Measurements from ENCODE around the gene GSK3A.

GSK3A gene

DNA sequence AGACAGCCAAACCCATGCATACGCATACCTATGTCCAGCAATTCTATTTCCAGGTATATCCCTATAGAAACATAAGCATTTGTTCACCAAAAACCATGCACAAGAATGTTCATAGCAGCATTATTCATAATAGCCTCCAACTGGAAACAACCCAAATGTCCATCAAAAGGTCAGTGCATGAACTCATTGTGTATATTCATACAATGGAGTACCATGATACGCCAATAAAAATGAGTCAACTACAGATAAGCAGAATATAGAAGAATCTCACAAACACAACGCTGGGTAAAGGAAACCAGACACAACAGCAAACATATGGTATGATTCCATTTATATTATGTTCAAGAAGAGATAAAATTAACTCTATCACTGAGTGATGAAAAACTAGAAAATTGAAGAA lies 48.7 kb downstream of the GSK3A start:
- no peak overlapping the region for H2AFZ ChIP-seq (ENCODE audit: low read length)
- no peak overlapping the region for H3K4me3 ChIP-seq (ENCODE audit: low read length, poor library complexity, severe bottlenecking)
- 0 out of 2 replicates have a peak, but pooled peaks cover 2% of the 10 kb centered on the region for H3F3A ChIP-seq (ENCODE audit: low read depth)
- no peaks in the 10 kb centered on the region for H4K20me1 ChIP-seq (ENCODE audit: insufficient read depth, low read length, poor library complexity, severe bottlenecking)
- H3K4me1 ChIP-seq (ENCODE audit: insufficient read depth, low read length, poor library complexity, severe bottlenecking) = peaks cover 37% of the 10 kb centered on the region
- no peaks in the 10 kb centered on the region for H3K9me2 ChIP-seq (replicated peaks; ENCODE audit: low read depth, low read length)
- H3K79me2 ChIP-seq (ENCODE audit: insufficient read depth, low read length) = no peaks in the 10 kb centered on the region
- no peaks in the 10 kb centered on the region for H3K27me3 ChIP-seq (ENCODE audit: insufficient read depth, low read length, poor library complexity, severe bottlenecking)
- TF ChIP-seq, protein P1, sequence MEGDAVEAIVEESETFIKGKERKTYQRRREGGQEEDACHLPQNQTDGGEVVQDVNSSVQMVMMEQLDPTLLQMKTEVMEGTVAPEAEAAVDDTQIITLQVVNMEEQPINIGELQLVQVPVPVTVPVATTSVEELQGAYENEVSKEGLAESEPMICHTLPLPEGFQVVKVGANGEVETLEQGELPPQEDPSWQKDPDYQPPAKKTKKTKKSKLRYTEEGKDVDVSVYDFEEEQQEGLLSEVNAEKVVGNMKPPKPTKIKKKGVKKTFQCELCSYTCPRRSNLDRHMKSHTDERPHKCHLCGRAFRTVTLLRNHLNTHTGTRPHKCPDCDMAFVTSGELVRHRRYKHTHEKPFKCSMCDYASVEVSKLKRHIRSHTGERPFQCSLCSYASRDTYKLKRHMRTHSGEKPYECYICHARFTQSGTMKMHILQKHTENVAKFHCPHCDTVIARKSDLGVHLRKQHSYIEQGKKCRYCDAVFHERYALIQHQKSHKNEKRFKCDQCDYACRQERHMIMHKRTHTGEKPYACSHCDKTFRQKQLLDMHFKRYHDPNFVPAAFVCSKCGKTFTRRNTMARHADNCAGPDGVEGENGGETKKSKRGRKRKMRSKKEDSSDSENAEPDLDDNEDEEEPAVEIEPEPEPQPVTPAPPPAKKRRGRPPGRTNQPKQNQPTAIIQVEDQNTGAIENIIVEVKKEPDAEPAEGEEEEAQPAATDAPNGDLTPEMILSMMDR (conservative IDR thresholded peaks at IDR 0.05; ENCODE audit: low read length) = no peak
- TF ChIP-seq EZH2phosphoT487 (IDR thresholded peaks at IDR 0.05; ENCODE audit: borderline replicate concordance) = no peak
- H3K9ac ChIP-seq (ENCODE audit: low read depth, low read length, poor library complexity, severe bottlenecking) = no peak overlapping the region
- peaks cover 9% of the 10 kb centered on the region; the same call in 1 of the 2 replicates for H3K36me3 ChIP-seq (ENCODE audit: insufficient read depth, low read length)
- H3K4me2 ChIP-seq (ENCODE audit: low read depth, low read length, poor library complexity, severe bottlenecking) = no peak overlapping the region
- H3K9me3 ChIP-seq (ENCODE audit: insufficient read depth, low read depth, low read length) = no peaks in the 10 kb centered on the region

DNA sequence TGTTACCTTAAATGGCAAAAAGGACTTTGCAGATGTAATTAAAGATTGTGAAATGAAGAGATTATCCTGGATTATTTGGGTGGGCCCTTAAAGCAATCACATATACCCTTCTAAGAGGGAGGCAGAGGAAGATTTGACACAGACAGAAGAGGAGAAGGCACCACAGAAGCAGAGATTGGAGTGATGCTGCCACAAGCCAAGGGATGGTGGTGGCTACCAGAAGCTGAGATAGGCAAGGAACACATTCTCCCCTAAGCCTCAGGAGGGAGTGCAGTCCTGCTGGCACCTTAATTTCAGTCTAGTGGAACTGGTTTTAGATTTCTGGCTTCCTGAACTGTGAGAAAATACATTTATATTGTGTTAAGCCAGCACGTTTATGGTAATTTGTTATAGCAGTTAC lies 49.1 kb downstream of the GSK3A start:
- no peaks in the 10 kb centered on the region for H3K27me3 ChIP-seq (ENCODE audit: insufficient read depth, low read length, poor library complexity, severe bottlenecking)
- no peaks in the 10 kb centered on the region for H3K79me2 ChIP-seq (ENCODE audit: insufficient read depth, low read length)
- no peaks in the 10 kb centered on the region for H4K20me1 ChIP-seq (ENCODE audit: insufficient read depth, low read length, poor library complexity, severe bottlenecking)
- H3K9ac ChIP-seq (ENCODE audit: low read depth, low read length, poor library complexity, severe bottlenecking) = no peak overlapping the region
- no peak overlapping the region for H3K4me2 ChIP-seq (ENCODE audit: low read depth, low read length, poor library complexity, severe bottlenecking)
- peaks cover 6% of the 10 kb centered on the region; the same call in 1 of the 2 replicates for H3K36me3 ChIP-seq (ENCODE audit: insufficient read depth, low read length)
- no peaks in the 10 kb centered on the region for H3F3A ChIP-seq (ENCODE audit: low read depth)
- no peak for TF ChIP-seq EZH2phosphoT487 (IDR thresholded peaks at IDR 0.05; ENCODE audit: borderline replicate concordance)
- TF ChIP-seq, protein P1 (conservative IDR thresholded peaks at IDR 0.05; ENCODE audit: low read length) = no peak
- H3K9me2 ChIP-seq (replicated peaks; ENCODE audit: low read depth, low read length) = no peaks in the 10 kb centered on the region
- no peak overlapping the region for H2AFZ ChIP-seq (ENCODE audit: low read length)
- H3K9me3 ChIP-seq (ENCODE audit: insufficient read depth, low read depth, low read length) = no peaks in the 10 kb centered on the region
- H3K4me3 ChIP-seq (ENCODE audit: low read length, poor library complexity, severe bottlenecking) = no peak overlapping the region
- H3K4me1 ChIP-seq (ENCODE audit: insufficient read depth, low read length, poor library complexity, severe bottlenecking) = peaks cover 33% of the 10 kb centered on the region

- no peak overlapping the region for H3K9ac ChIP-seq (ENCODE audit: low read depth, low read length, poor library complexity, severe bottlenecking)
- H3K4me2 ChIP-seq (ENCODE audit: low read depth, low read length, poor library complexity, severe bottlenecking) = no peak overlapping the region
These were observed 50.5 kb downstream of the GSK3A start for GRCh38 chr19:42191855-42192254.

More at GRCh38 chr19:42191855-42192254, 50.5 kb downstream of the GSK3A start:
- peaks cover 19% of the 10 kb centered on the region for H3K4me1 ChIP-seq (ENCODE audit: insufficient read depth, low read length, poor library complexity, severe bottlenecking)
- no peaks in the 10 kb centered on the region for H3K9me2 ChIP-seq (replicated peaks; ENCODE audit: low read depth, low read length)
- TF ChIP-seq, protein P1 (conservative IDR thresholded peaks at IDR 0.05; ENCODE audit: low read length) = no peak
- TF ChIP-seq EZH2phosphoT487 (IDR thresholded peaks at IDR 0.05; ENCODE audit: borderline replicate concordance) = no peak
- no peaks in the 10 kb centered on the region for H4K20me1 ChIP-seq (ENCODE audit: insufficient read depth, low read length, poor library complexity, severe bottlenecking)
- H2AFZ ChIP-seq (ENCODE audit: low read length) = no peak overlapping the region
- H3K27me3 ChIP-seq (ENCODE audit: insufficient read depth, low read length, poor library complexity, severe bottlenecking) = no peaks in the 10 kb centered on the region
- H3K9me3 ChIP-seq (ENCODE audit: insufficient read depth, low read depth, low read length) = no peaks in the 10 kb centered on the region
- H3F3A ChIP-seq (ENCODE audit: low read depth) = no peaks in the 10 kb centered on the region
- H3K79me2 ChIP-seq (ENCODE audit: insufficient read depth, low read length) = no peaks in the 10 kb centered on the region
- peaks cover 3% of the 10 kb centered on the region; the same call in 1 of the 2 replicates for H3K36me3 ChIP-seq (ENCODE audit: insufficient read depth, low read length)
- H3K4me3 ChIP-seq (ENCODE audit: low read length, poor library complexity, severe bottlenecking) = no peak overlapping the region
